Activated CD4-positive, alpha-beta T cell treated with anti-CD3 and anti-CD28 coated beads for 4 hours (primary cell): ENCODE measurements around the gene OR5T1.

Experiments
- DNase-seq, 2 donors: peaks; one replicate each; pipeline ENCODE4 v3.0.0-alpha.2; 2020

The OR5T1 gene

GRCh38 chr11:56273854-56274253 lies at the start of gene OR5T1:
OR5T1 (plus strand) TSS chr11:56274154; CDS start chr11:56275639, 1,485 bp downstream.
- DNase-seq = no peak

DNA sequence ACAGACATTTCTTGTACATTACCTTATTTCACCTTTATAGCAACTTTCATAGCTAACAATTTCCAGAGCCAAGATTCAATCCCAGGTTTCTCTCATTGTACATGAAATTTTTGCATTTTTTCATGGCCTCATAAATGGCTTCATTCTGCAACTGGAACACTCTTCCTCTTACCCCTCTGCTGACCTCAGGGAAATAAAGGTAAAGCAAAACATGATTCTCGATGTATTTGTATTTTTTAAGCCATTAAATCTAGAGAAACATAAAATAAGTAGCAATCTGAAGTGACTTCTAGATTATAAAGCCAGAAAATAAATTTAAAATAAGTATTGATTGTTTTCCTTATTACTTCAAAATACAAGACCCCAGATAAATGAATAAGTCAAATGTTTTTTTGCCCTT lies 39.8 kb upstream of the OR5T1 start, which contains the start of gene OR5T2:
OR5T2 (minus strand) TSS at position 101 of the 400 bp plus-strand sequence. CDS start 1,193 bp downstream, outside the sequence.
- no peak for DNase-seq

- DNase-seq = no peak
Observed at GRCh38 chr11:56251954-56252353, 22.0 kb upstream of the OR5T1 start, which contains the start of gene OR5T3. OR5T3 (plus strand) TSS chr11:56252254; CDS start chr11:56252254, 0 bp downstream.

DNA sequence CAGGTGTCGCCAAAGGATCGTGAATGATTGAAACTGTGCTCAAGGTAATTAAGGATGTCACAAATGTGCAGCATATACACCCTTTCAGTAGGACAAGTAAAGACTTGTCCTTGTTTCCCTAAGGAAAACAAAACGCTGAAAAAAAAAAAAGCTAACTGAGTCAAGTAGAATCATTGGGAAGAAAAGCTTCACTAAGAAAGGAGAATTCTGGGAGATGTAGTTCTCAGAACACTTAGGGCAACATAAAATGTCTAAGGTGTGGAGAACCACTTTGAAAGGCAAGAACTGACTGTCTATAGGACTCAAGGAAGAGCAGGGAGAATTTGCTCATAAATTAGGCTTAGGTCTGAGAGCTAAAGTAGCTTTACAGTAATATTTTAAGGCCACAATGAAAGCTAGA lies 2.9 kb upstream of the OR5T1 start:
- no peak for DNase-seq

- DNase-seq = no peak
Observed at GRCh38 chr11:56292154-56292553, 18.2 kb downstream of the OR5T1 start, which contains the start of gene OR8H1. OR8H1 (minus strand) TSS chr11:56292254; CDS start chr11:56291062, 1,192 bp downstream.

DNA sequence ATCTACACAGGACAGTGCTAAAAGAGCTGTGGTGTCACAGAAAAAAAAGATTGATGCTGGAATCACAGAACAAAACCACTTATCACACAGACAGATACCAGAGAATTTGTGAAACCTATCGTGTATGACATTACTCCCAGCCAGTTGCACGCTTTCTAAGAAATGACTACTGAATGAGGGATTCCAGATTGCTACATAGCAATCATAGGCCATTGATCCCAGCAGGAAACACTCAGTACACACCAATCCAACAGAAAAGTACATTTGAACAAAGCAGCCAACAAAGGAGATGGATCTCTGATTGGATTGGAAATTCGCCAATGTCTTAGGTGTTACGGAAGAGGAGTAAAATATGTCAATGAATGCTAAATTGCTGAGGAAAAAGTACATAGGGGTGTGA lies 22.9 kb downstream of the OR5T1 start:
- DNase-seq = no peak

DNA sequence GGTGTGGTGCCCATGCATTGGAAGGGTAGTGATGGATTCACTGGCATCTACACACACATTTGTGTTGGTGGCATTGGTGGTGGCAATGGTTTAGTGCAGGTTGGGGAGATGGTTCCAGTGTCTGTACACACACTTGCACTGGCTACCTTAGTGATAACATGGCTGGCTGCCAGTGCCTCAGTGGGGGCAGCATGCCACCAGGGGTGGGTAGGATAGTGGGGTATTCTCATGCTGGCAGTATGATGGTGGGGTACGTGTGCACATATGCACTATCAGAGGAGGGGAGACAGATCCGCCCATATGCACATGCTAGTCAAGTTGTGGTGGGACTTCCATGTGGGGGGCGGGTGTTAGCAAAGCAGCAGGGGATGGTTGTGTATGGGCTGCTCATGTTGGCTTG lies 33.9 kb downstream of the OR5T1 start:
- DNase-seq = no peak

GRCh38 chr11:56314844-56315243 lies 40.9 kb downstream of the OR5T1 start, which contains the start of gene OR8K3:
OR8K3 (plus strand) TSS chr11:56315144; CDS start chr11:56318307, 3,163 bp downstream.
- DNase-seq = no peak
